ENCODE data around the gene SERPINE2.

Gene SERPINE2

DNA sequence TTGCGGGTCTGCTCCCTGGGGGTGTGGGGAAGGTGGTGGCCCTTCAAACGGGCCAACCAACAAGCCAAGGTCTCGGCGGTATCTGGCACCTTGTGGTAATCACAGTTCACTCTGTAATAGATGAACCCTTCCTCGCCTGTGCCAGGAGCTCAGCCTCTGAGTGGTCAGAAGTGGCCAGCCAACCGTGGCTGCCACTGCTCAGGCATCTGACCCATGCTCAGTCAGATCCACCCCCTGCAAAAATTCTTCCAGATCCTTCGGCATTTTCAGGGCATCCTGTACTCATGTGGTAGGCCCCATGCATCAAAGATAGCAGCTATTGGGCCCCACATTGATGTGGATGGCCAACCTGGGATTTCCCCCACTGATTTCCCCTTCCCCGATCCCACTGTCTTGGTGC lies 39.6 kb upstream of the SERPINE2 start:
- no peak for DNase-seq (ENCODE audit: low read depth)
- TF ChIP-seq CTCF (IDR thresholded peaks at IDR 0.05; ENCODE audit: control insufficient read depth, extremely low read depth, insufficient read depth): no peak
- H3K4me3 ChIP-seq (ENCODE audit: low read depth, low read length): no peak overlapping the region

DNA sequence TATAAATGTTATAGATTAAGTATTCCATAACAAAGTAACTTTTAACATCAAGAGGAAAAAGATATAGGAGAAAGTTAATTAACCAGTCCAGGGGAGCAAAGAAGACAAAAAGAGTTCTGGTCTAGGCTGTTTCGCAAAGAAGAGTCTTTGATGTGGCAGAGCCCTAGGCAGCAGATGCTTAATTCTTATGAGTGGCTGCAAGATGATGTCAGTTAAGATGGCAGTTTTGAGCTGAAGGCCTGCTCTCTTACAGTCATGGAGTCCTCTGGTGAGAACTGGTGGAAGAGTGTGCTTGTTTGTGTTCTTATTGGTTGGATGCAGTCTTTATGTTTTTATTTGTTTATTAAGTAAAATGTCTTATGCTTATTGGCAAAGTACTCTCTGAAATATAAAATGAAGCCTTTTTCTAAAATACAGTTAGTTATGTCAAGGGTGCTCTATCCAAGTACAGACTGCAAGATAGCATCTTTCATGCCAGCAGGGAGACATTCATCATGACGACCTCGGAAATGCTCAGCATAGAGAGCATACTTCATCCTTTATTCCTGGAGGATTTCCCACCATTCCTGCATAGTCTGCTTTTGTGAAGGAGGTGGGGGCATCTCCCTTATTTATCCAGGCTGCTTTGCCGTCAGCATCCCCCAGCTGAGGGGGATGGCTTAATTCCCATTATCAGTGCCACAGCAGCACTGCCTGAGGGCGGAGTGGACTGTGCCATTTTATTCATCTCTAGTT lies 38.9 kb upstream of the SERPINE2 start:
- TF ChIP-seq CTCF (IDR thresholded peaks at IDR 0.05; ENCODE audit: control insufficient read depth, extremely low read depth, insufficient read depth): no peak
- DNase-seq (ENCODE audit: low read depth): no peak
- H3K4me3 ChIP-seq (ENCODE audit: low read depth, low read length): no peak overlapping the region

GRCh38 chr2:224075588-224075987 lies 36.5 kb upstream of the SERPINE2 start:
- no peak for DNase-seq (ENCODE audit: low read depth)
- H3K4me3 ChIP-seq (ENCODE audit: low read depth, low read length): no peak overlapping the region
- no peak for TF ChIP-seq CTCF (IDR thresholded peaks at IDR 0.05; ENCODE audit: control insufficient read depth, extremely low read depth, insufficient read depth)

- no peak overlapping the region for H3K4me3 ChIP-seq (ENCODE audit: low read depth, low read length)
- DNase-seq (ENCODE audit: low read depth): no peak
- TF ChIP-seq CTCF (IDR thresholded peaks at IDR 0.05; ENCODE audit: control insufficient read depth, extremely low read depth, insufficient read depth): no peak
These were observed 34.6 kb upstream of the SERPINE2 start for GRCh38 chr2:224073676-224074075.

GRCh38 chr2:224072541-224073188 lies 33.6 kb upstream of the SERPINE2 start:
- TF ChIP-seq CTCF (IDR thresholded peaks at IDR 0.05; ENCODE audit: control insufficient read depth, extremely low read depth, insufficient read depth): no peak
- no peak for DNase-seq (ENCODE audit: low read depth)
- no peak overlapping the region for H3K4me3 ChIP-seq (ENCODE audit: low read depth, low read length)

GRCh38 chr2:224069172-224069571 lies 30.1 kb upstream of the SERPINE2 start:
- H3K4me3 ChIP-seq (ENCODE audit: low read depth, low read length): no peak overlapping the region
- DNase-seq (ENCODE audit: low read depth): no peak
- TF ChIP-seq CTCF (IDR thresholded peaks at IDR 0.05; ENCODE audit: control insufficient read depth, extremely low read depth, insufficient read depth): no peak

GRCh38 chr2:224063298-224063648 lies 24.2 kb upstream of the SERPINE2 start:
- no peak overlapping the region for H3K4me3 ChIP-seq (ENCODE audit: low read depth, low read length)
- no peak for DNase-seq (ENCODE audit: low read depth)
- no peak for TF ChIP-seq CTCF (IDR thresholded peaks at IDR 0.05; ENCODE audit: control insufficient read depth, extremely low read depth, insufficient read depth)
